GM12801 (cell line): ENCODE measurements around the gene TUFM.

Experiments used
- CTCF ChIP-seq: IDR thresholded peaks from one replicate; pipeline ENCODE4 v1.5.1; 2011; ENCODE audit warnings: control low read depth; ENCODE audit not compliant: insufficient read length; ENCODE audit errors: extremely low read depth

Gene TUFM

DNA sequence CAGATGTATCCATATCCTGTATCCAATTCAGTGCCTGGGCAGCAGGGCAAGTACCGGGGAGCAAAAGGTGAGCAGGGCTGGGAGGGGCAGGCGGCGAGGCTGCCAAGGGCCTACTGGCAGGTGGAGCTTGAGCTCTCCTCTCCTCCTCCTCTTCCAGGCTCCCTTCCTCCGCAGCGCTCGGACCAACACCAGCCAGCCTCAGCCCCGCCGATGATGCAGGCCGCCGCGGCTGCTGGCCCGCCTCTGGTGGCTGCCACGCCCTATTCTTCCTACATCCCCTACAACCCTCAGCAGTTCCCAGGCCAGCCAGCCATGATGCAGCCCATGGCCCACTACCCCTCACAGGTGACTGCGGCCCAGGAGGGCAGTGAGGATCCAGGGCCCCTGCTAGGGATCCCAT lies 11.8 kb downstream of the TUFM start:
- no peak for TF ChIP-seq CTCF

- TF ChIP-seq CTCF: no peak
Observed at GRCh38 chr16:28830531-28830930, 15.6 kb downstream of the TUFM start.

DNA sequence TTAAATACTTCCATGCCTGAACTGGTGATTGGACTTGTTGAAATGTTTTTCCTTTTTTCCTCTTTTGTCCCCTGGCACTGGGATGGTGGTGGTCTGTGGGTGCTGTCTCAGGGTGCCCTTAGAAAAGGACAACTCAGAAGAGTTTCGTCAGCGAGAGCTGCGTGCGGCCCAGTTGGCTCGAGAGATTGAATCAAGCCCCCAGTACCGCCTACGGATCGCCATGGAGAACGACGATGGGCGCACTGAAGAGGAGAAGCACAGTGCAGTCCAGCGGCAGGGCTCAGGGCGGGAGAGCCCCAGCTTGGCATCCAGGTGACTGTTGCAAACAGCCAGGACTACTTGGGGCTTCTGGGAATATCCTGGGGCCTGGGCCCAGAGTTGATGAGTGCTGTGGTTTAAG lies 16.4 kb downstream of the TUFM start:
- TF ChIP-seq CTCF: no peak

GRCh38 chr16:28826141-28826540 lies 20.0 kb downstream of the TUFM start:
- no peak for TF ChIP-seq CTCF

- TF ChIP-seq CTCF: no peak
Observed at GRCh38 chr16:28824717-28824973, 21.5 kb downstream of the TUFM start.

DNA sequence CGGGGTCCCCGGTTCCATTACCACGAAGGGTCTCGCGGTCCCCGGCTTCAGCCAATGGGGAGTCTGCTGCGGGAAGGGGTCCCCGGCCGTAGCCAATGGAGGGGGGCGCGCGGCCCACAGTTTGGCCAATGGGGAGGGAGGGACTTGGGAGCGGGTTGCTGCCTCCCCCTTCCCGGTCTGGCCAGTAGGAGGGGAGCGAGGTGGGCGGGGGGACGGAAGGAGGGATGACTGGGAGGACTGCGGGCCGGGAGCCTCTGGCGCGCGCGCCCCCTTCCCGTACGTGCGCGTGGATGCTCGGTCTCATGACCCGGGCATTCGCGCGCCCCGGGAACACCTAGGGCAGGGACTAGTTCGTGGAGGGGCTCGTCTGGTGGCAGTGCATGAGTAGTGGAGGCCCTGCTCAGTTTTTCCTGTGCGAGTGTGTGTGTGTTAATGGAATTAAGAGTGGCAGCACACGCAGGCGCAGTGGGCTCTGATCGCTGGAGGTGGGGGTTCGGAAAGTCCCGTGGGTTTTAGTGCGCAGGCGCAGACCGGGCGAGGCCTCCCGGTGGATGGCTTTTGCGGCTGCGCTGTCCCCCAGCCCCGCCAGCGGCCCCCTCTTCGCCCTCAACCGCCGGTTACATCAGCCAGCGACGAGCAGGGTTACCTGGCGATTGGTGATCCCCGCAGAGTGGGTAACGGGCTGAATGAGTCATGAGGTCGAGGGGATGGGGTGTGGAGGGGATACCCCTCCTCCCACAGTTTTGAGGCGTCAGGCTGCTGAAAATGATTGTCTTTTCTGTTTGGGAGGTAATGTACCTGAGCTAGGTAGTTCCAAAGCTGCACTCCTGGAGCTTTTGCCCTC lies 22.1 kb downstream of the TUFM start:
- no peak for TF ChIP-seq CTCF

GRCh38 chr16:28823291-28823872 lies 22.8 kb downstream of the TUFM start:
- no peak for TF ChIP-seq CTCF
